ENCODE data around the gene SLC10A7. TPM values are rescaled to one million over a fixed set of nuclear protein-coding genes. Genes with fewer than 3 reads are reported as not detected.

The SLC10A7 gene
- total and polyA plus RNA-seq, 2 of the 8 experiments (the other 6 are each of a cell fraction or from before 2014, with no cell fraction given): 2.5 to 2.9 TPM

DNA sequence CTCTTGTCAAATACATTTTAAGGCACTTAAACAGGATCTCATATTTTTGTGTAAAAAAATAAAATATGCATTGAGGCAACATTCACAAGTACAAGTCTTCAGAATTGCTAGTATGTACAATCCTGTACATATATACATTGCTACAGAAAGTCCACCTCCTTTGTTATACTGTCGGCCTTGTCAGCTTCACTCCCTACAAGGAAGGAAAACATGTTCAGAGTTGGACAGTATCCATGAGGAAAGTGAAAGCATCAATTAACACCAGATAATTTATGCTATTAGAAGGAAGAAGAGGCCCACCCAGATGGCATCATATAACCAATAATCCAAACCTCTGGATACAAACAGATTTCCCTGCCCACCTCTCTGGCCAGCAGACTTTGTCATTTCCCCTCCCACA is 265.4 kb downstream of the SLC10A7 start:
- no peaks in the 10 kb centered on the region for H3K23me2 ChIP-seq (ENCODE audit: low read depth, low read length)
- no peaks in the 10 kb centered on the region for H3K79me2 ChIP-seq (ENCODE audit: control insufficient read depth in 1 of 2, insufficient read depth in 2 of 2, low read length in 2 of 2)
- H3K23ac ChIP-seq (ENCODE audit: insufficient read length): no peak overlapping the region
- H3K9me3 ChIP-seq (ENCODE audit: insufficient read depth in 2 of 2, low read depth in 1 of 2, low read length in 1 of 2): no peaks in the 10 kb centered on the region
- H2BK5ac ChIP-seq (ENCODE audit: low read depth, low read length): no peak overlapping the region
- H3K4me1 ChIP-seq (replicated peaks in 1 of 4; ENCODE audit: control insufficient read depth in 3 of 4, insufficient read depth in 4 of 4, low read length in 3 of 4): no peaks in the 10 kb centered on the region
- POLR2A ChIA-PET (ENCODE audit: partially characterized antibody): no interaction called here
- H4K91ac ChIP-seq (replicated peaks; ENCODE audit: insufficient read length, low read length): no peak overlapping the region
- H3K79me1 ChIP-seq (ENCODE audit: low read depth, low read length): no peaks in the 10 kb centered on the region
- H3K56ac ChIP-seq (replicated peaks; ENCODE audit: insufficient read length, low read depth, low read length): no peak overlapping the region
- H2BK15ac ChIP-seq (ENCODE audit: low read length): no peak overlapping the region
- H2AFZ ChIP-seq (ENCODE audit: low read length): no peak overlapping the region
- no peaks in the 10 kb centered on the region for H3K27me3 ChIP-seq (replicated peaks in 1 of 4; ENCODE audit: control insufficient read depth in 3 of 4, extremely low read depth in 1 of 4, insufficient read depth in 3 of 4, low read length in 3 of 4)
- WGBS, 2 experiments (ENCODE audit: extremely low coverage in 1 of 2, insufficient coverage in 1 of 2, insufficient read length in 1 of 2, insufficient replicate concordance in 2 of 2, low coverage in 1 of 2, low lambda C conversion rate in 2 of 2, missing lambda C conversion rate in 1 of 2): 93% methylated on average over 1 of the region's 1 CpG; no CpG with 5 or more reads in 1 of the 2 experiments
- H3K4me2 ChIP-seq (ENCODE audit: insufficient read depth in 1 of 2, low read depth in 2 of 2, low read length in 2 of 2): no peak overlapping the region
- no peak for DNase-seq (ENCODE audit: low read depth in 1 of 2, low spot score in 2 of 2)
- no peak for FAIRE-seq
- TF ChIP-seq, protein P1, sequence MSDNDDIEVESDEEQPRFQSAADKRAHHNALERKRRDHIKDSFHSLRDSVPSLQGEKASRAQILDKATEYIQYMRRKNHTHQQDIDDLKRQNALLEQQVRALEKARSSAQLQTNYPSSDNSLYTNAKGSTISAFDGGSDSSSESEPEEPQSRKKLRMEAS (IDR thresholded peaks at IDR 0.05): no peak
- TF ChIP-seq SP2 (IDR thresholded peaks at IDR 0.05; ENCODE audit: low read length) (no peak), KDM4A (IDR thresholded peaks at IDR 0.05; ENCODE audit: low read depth, low read length, severe bottlenecking) (no peak), POU5F1 (IDR thresholded peaks at IDR 0.05; ENCODE audit: low read depth, low read length) (no peak), CTBP2 (IDR thresholded peaks at IDR 0.05; ENCODE audit: borderline replicate concordance, insufficient read depth, insufficient read length, low read length) (no peak), FOSL1 (IDR thresholded peaks at IDR 0.05; ENCODE audit: insufficient read depth, low read depth, low read length) (no peak), TCF12 (IDR thresholded peaks at IDR 0.05; ENCODE audit: low read depth, low read length) (no peak), SP4 (IDR thresholded peaks at IDR 0.05; ENCODE audit: low read length) (no peak), KDM1A (IDR thresholded peaks at IDR 0.05; ENCODE audit: borderline replicate concordance, low read length) (no peak), PHF8 (conservative IDR thresholded peaks at IDR 0.05; ENCODE audit: low read depth, low read length) (no peak), GTF2F1 (IDR thresholded peaks at IDR 0.05; ENCODE audit: borderline replicate concordance, low read depth, low read length) (no peak), SIRT6 (IDR thresholded peaks at IDR 0.05; ENCODE audit: low read length) (no peak), BRCA1 (IDR thresholded peaks at IDR 0.05; ENCODE audit: low read depth, low read length) (no peak), SUZ12 (IDR thresholded peaks at IDR 0.05; ENCODE audit: low read length) (no peak)
- no peak overlapping the region for H2BK120ac ChIP-seq (replicated peaks; ENCODE audit: low read depth, low read length)
- no peak overlapping the region for H3K9ac ChIP-seq (replicated peaks in 1 of 4; ENCODE audit: extremely low read depth in 1 of 4, low read depth in 3 of 4, low read length in 3 of 4)
- H2BK20ac ChIP-seq (ENCODE audit: low read length): no peak overlapping the region
- H3K4me3 ChIP-seq (ENCODE audit: extremely low read depth in 1 of 4, insufficient read depth in 2 of 4, low read depth in 3 of 4, low read length in 4 of 4): no peak overlapping the region
- H3K27ac ChIP-seq (ENCODE audit: low read depth, low read length): no peak overlapping the region
- no peak overlapping the region for H4K5ac ChIP-seq (ENCODE audit: insufficient read length, low read depth, low read length)
- H3K14ac ChIP-seq (ENCODE audit: insufficient read length): no peak overlapping the region
- CTCF ChIA-PET (ENCODE audit: partially characterized antibody): no interaction called here
- no peak overlapping the region for H2AK5ac ChIP-seq (ENCODE audit: low read depth, low read length)
- H3K36me3 ChIP-seq (ENCODE audit: control insufficient read depth in 2 of 4, insufficient read depth in 4 of 4, low read length in 3 of 4): no peaks in the 10 kb centered on the region
- no peak overlapping the region for H4K8ac ChIP-seq (ENCODE audit: extremely low read depth, insufficient read depth, low read length)
- H3K4ac ChIP-seq (replicated peaks; ENCODE audit: insufficient read length, low read depth, low read length): no peak overlapping the region
- H2BK12ac ChIP-seq (ENCODE audit: low read depth, low read length): no peak overlapping the region
- no peaks in the 10 kb centered on the region for H4K20me1 ChIP-seq (replicated peaks in 1 of 2; ENCODE audit: control insufficient read depth in 1 of 2, insufficient read depth in 2 of 2, low read length in 2 of 2)
- no peak overlapping the region for H3K18ac ChIP-seq (ENCODE audit: extremely low read depth, low read length)
